ENCODE results near the gene TBC1D22A. TPM values are rescaled to one million over a fixed set of nuclear protein-coding genes. Genes with fewer than 3 reads are reported as not detected.

The TBC1D22A gene
- total RNA-seq, 6 experiments from 2014 or later, result 10.9 to 18.1 (median 14.0) TPM

- Histone ChIP-seq H3K9me3 (no peaks in the 10 kb centered on the region), H3K27me3 (no peaks in the 10 kb centered on the region), H3K27ac (peak overlapping the region; percentile 21 to 68 (median 51)), H3K4me3 (no peak overlapping the region), H3K4me1 (peaks cover 0 to 11% (median 4%) of the 10 kb centered on the region in 4 donors), H3K36me3 (no peaks in the 10 kb centered on the region)
- no peak for DNase-seq
- WGBS (ENCODE audit: insufficient coverage, low coverage, low lambda C conversion rate, missing lambda C conversion rate), result 89% methylated on average over 5 of the region's 6 CpGs
- no peak for TF ChIP-seq CTCF (IDR thresholded peaks at IDR 0.05)
- TF ChIP-seq POLR2A (IDR thresholded peaks at IDR 0.05), result no peak
- ATAC-seq, result no peak
- intact Hi-C loops (cut with DNase I), result no loop called here
Observed at GRCh38 chr22:46769706-46770105, 7.3 kb downstream of the TBC1D22A start.

GRCh38 chr22:46770151-46770641 is 7.7 kb downstream of the TBC1D22A start:
- peak overlapping the region; percentile 21 to 68 (median 51) for H3K27ac ChIP-seq
- ATAC-seq (no peak), DNase-seq (no peak)
- intact Hi-C loops (cut with DNase I), result no loop called here
- H3K9me3 ChIP-seq, result no peaks in the 10 kb centered on the region
- TF ChIP-seq POLR2A (IDR thresholded peaks at IDR 0.05), result no peak
- no CpG with 5 or more reads among the region's 14 CpGs for WGBS (ENCODE audit: insufficient coverage, low coverage, low lambda C conversion rate, missing lambda C conversion rate)
- H3K4me1 ChIP-seq, result peaks cover 0 to 13% (median 4%) of the 10 kb centered on the region in 4 donors
- H3K36me3 ChIP-seq, result no peaks in the 10 kb centered on the region
- no peaks in the 10 kb centered on the region for H3K27me3 ChIP-seq
- H3K4me3 ChIP-seq, result no peak overlapping the region

GRCh38 chr22:46770726-46771125 is 8.3 kb downstream of the TBC1D22A start:
- peak overlapping the region; percentile 21 to 68 (median 51) for H3K27ac ChIP-seq
- H3K9me3 ChIP-seq, result no peaks in the 10 kb centered on the region
- H3K4me3 ChIP-seq, result no peak overlapping the region
- no peaks in the 10 kb centered on the region for H3K27me3 ChIP-seq
- TF ChIP-seq POLR2A (IDR thresholded peaks at IDR 0.05), result no peak
- no peak for TF ChIP-seq CTCF (IDR thresholded peaks at IDR 0.05)
- DNase-seq (no peak), ATAC-seq (peak; percentile 34 to 67 (median 59))
- H3K4me1 ChIP-seq, result peaks cover 0 to 18% (median 6%) of the 10 kb centered on the region in 4 donors
- no peaks in the 10 kb centered on the region for H3K36me3 ChIP-seq
- WGBS (ENCODE audit: insufficient coverage, low coverage, low lambda C conversion rate, missing lambda C conversion rate), result 62% methylated on average over 9 of the region's 9 CpGs
- intact Hi-C loops (cut with DNase I), result no loop called here

GRCh38 chr22:46773076-46773475 is 10.6 kb downstream of the TBC1D22A start:
- H3K27me3 ChIP-seq, result no peaks in the 10 kb centered on the region
- H3K9me3 ChIP-seq, result no peaks in the 10 kb centered on the region
- peak overlapping the region in 1 of 3 donors; percentile 58 for H3K27ac ChIP-seq
- no peak overlapping the region for H3K4me3 ChIP-seq
- DNase-seq, result no peak
- WGBS (ENCODE audit: insufficient coverage, low coverage, low lambda C conversion rate, missing lambda C conversion rate), result 83% methylated on average over 2 of the region's 10 CpGs
- H3K36me3 ChIP-seq, result no peaks in the 10 kb centered on the region
- TF ChIP-seq CTCF (IDR thresholded peaks at IDR 0.05) (no peak), POLR2A (IDR thresholded peaks at IDR 0.05) (no peak)
- intact Hi-C loops (cut with DNase I), result no loop called here
- ATAC-seq, result no peak
- peaks cover 0 to 33% (median 14%) of the 10 kb centered on the region in 4 donors for H3K4me1 ChIP-seq

GRCh38 chr22:46774253-46774979 is 12.0 kb downstream of the TBC1D22A start:
- DNase-seq, result no peak
- WGBS (ENCODE audit: insufficient coverage, low coverage, low lambda C conversion rate, missing lambda C conversion rate), result 64% methylated on average over 15 of the region's 24 CpGs

More at GRCh38 chr22:46774253-46774979, 12.0 kb downstream of the TBC1D22A start:
- peaks cover 0 to 33% (median 14%) of the 10 kb centered on the region in 4 donors for H3K4me1 ChIP-seq
- peak overlapping the region; percentile 44 to 58 (median 51) for H3K27ac ChIP-seq
- no peak for TF ChIP-seq POLR2A (IDR thresholded peaks at IDR 0.05)
- TF ChIP-seq CTCF (IDR thresholded peaks at IDR 0.05), result no peak
- no peaks in the 10 kb centered on the region for H3K9me3 ChIP-seq
- no peak overlapping the region for H3K4me3 ChIP-seq
- peak in 1 of 4 donors; percentile 44 for ATAC-seq
- intact Hi-C loops (cut with DNase I), result no loop called here
- H3K27me3 ChIP-seq, result no peaks in the 10 kb centered on the region
- H3K36me3 ChIP-seq, result no peaks in the 10 kb centered on the region

Measured in right lobe of liver (tissue), 6 donors.